IMR-90 (cell line): Measurements from ENCODE around the gene ESRRG. TPM values are rescaled to one million over a fixed set of nuclear protein-coding genes. Genes with fewer than 3 reads are reported as not detected.

Experiments used
- ATAC-seq: fragments of 200-7000 bp; cut with Tn5 transposase; 2 replicates; pipeline ENCODE4 v1.9.1; 2020; ENCODE audit warnings: low read depth, mild to moderate bottlenecking, moderate library complexity
- BruUV-seq: library from RNA; stranded (reverse); fragments of 400-500 nt; replicated peaks from 2 replicates; lab custom pipeline; 2021; lab: Mats Ljungman, UMichigan
- CTCF ChIA-PET: fragments of 300-600 bp; formaldehyde crosslinking; extraction: SDS; loops from one replicate; lab custom pipeline; 2021; ENCODE audit warnings: antibody characterized with exemption; lab: Yijun Ruan, JAX
- POLR2A ChIA-PET: fragments of 300-600 bp; sonication (Branson Sonifier 250); formaldehyde crosslinking; loops from one replicate; lab custom pipeline; 2022; ENCODE audit warnings: antibody characterized with exemption; ENCODE audit not compliant: unreplicated experiment; lab: Charles Lee
- DNase-seq: peaks from one replicate; pipeline ENCODE4 v3.0.0; 2013
- H2AFZ ChIP-seq: replicated peaks from 2 replicates; pipeline ENCODE3; 2013; ENCODE audit warnings: low read length, mild to moderate bottlenecking; ENCODE audit not compliant: poor library complexity
- H2AK5ac ChIP-seq: 2 replicates; pipeline ENCODE4 v1.6.1; 2013; ENCODE audit warnings: low read depth, low read length, inconsistent platforms
- H2AK9ac ChIP-seq: replicated peaks from 2 replicates; pipeline ENCODE3; 2013; ENCODE audit warnings: mild to moderate bottlenecking, low read depth, low read length, moderate library complexity; ENCODE audit not compliant: poor library complexity
- H2BK120ac ChIP-seq: 2 replicates; pipeline ENCODE4 v1.6.1; 2013; ENCODE audit warnings: low read depth, low read length, inconsistent platforms
- H2BK15ac ChIP-seq: 3 replicates; pipeline ENCODE4 v1.6.1; 2013; ENCODE audit warnings: low read depth, low read length, inconsistent platforms
- H2BK20ac ChIP-seq: 2 replicates; pipeline ENCODE4 v1.6.1; 2013; ENCODE audit warnings: low read depth, mild to moderate bottlenecking, inconsistent platforms, low read length, moderate library complexity
- H2BK5ac ChIP-seq: 2 replicates; pipeline ENCODE4 v1.6.1; 2013; ENCODE audit warnings: mild to moderate bottlenecking, low read depth, low read length, inconsistent platforms; ENCODE audit not compliant: poor library complexity, severe bottlenecking
- H3K14ac ChIP-seq: replicated peaks from 2 replicates; pipeline ENCODE4 v1.6.1; 2013; ENCODE audit warnings: low read depth, low read length, inconsistent platforms
- H3K18ac ChIP-seq: 2 replicates; pipeline ENCODE4 v1.6.1; 2013; ENCODE audit warnings: low read depth, low read length, control low read depth
- H3K23ac ChIP-seq: 2 replicates; pipeline ENCODE4 v1.6.1; 2013; ENCODE audit warnings: low read depth, low read length, inconsistent platforms
- H3K27ac ChIP-seq: 2 replicates; pipeline ENCODE4 v1.5.1; 2013; ENCODE audit warnings: mild to moderate bottlenecking, control low read depth, low read length; ENCODE audit not compliant: insufficient read depth
- H3K27me3 ChIP-seq: 2 replicates; pipeline ENCODE4 v1.6.1; 2013; ENCODE audit warnings: low read length; ENCODE audit not compliant: control insufficient read depth, insufficient read depth
- H3K36me3 ChIP-seq: 2 replicates; pipeline ENCODE4 v1.6.1; 2013; ENCODE audit warnings: low read length, mixed read lengths; ENCODE audit not compliant: control insufficient read depth, insufficient read depth
- H3K4ac ChIP-seq: 2 replicates; pipeline ENCODE4 v1.6.1; 2013; ENCODE audit warnings: low read depth, low read length, inconsistent platforms
- H3K4me1 ChIP-seq: 2 replicates; pipeline ENCODE4 v1.6.1; 2013; ENCODE audit warnings: low read length, mixed read lengths; ENCODE audit not compliant: control insufficient read depth, insufficient read depth
- H3K4me2 ChIP-seq: 2 replicates; pipeline ENCODE4 v1.6.1; 2013; ENCODE audit warnings: low read depth, mild to moderate bottlenecking, control low read depth, low read length, moderate library complexity
- H3K4me3 ChIP-seq: 2 replicates; pipeline ENCODE4 v1.5.1; 2013; ENCODE audit warnings: low read depth, mild to moderate bottlenecking, control low read depth, low read length, moderate library complexity; ENCODE audit not compliant: insufficient read depth
- H3K56ac ChIP-seq: 2 replicates; pipeline ENCODE4 v1.6.1; 2013; ENCODE audit warnings: low read length, inconsistent platforms; ENCODE audit not compliant: insufficient read depth; ENCODE audit errors: extremely low read depth
- H3K79me1 ChIP-seq, 2 experiments: 2 replicates each; pipeline ENCODE4 v1.6.1; 2013; ENCODE audit warnings: low read length in 2 of 2, inconsistent platforms in 1 of 2, low read depth in 1 of 2
- H3K9ac ChIP-seq: 2 replicates; pipeline ENCODE4 v1.6.1; 2013; ENCODE audit warnings: low read depth, low read length, control low read depth
- H3K9me1 ChIP-seq: 2 replicates; pipeline ENCODE4 v1.6.1; 2013; ENCODE audit warnings: low read length, inconsistent platforms; ENCODE audit not compliant: insufficient read depth
- H3K9me3 ChIP-seq: 2 replicates; pipeline ENCODE4 v1.6.1; 2013; ENCODE audit warnings: low read length; ENCODE audit not compliant: control insufficient read depth, insufficient read depth
- H4K20me1 ChIP-seq: 2 replicates; pipeline ENCODE4 v1.6.1; 2013; ENCODE audit warnings: low read length, inconsistent platforms; ENCODE audit not compliant: insufficient read depth
- H4K5ac ChIP-seq: 2 replicates; pipeline ENCODE4 v1.6.1; 2013; ENCODE audit warnings: mild to moderate bottlenecking, low read depth, low read length, control low read depth
- H4K8ac ChIP-seq, 2 experiments: 2 replicates each; pipeline ENCODE4 v1.6.1; 2013; ENCODE audit warnings: low read depth in 2 of 2, low read length in 2 of 2, control low read depth in 1 of 2, inconsistent platforms in 1 of 2
- H4K91ac ChIP-seq: 2 replicates; pipeline ENCODE4 v1.6.1; 2013; ENCODE audit warnings: low read depth, low read length, inconsistent platforms; ENCODE audit not compliant: insufficient read depth
- BHLHE40 ChIP-seq: fragments of 150-350 bp; IDR thresholded peaks from 2 replicates; pipeline ENCODE4 v1.6.1; 2016; ENCODE audit warnings: mild to moderate bottlenecking, low read depth, low read length
- CEBPB ChIP-seq: IDR thresholded peaks from 2 replicates; pipeline ENCODE4 v1.6.1; 2012; ENCODE audit warnings: low read depth, low read length, improper control_type of control experiment
- CHD1 ChIP-seq: IDR thresholded peaks from 2 replicates; pipeline ENCODE4 v1.6.1; 2012; ENCODE audit warnings: low read depth, low read length, improper control_type of control experiment
- FOS ChIP-seq: fragments of 150-350 bp; IDR thresholded peaks from 2 replicates; pipeline ENCODE4 v1.6.1; 2016; ENCODE audit warnings: low read depth, low read length
- MAFK ChIP-seq: IDR thresholded peaks from 2 replicates; pipeline ENCODE4 v1.6.1; 2012; ENCODE audit warnings: low read depth, low read length, improper control_type of control experiment
- MAZ ChIP-seq: IDR thresholded peaks from 2 replicates; pipeline ENCODE4 v1.6.1; 2012; ENCODE audit warnings: low read depth, mild to moderate bottlenecking, low read length, improper control_type of control experiment, moderate library complexity, borderline replicate concordance
- MXI1 ChIP-seq: IDR thresholded peaks from 2 replicates; pipeline ENCODE4 v1.6.1; 2012; ENCODE audit warnings: low read depth, mild to moderate bottlenecking, low read length, moderate library complexity, borderline replicate concordance
- NFE2L2 ChIP-seq: fragments of 150-350 bp; IDR thresholded peaks from 2 replicates; pipeline ENCODE4 v1.6.1; 2016; ENCODE audit warnings: low read depth, mild to moderate bottlenecking, low read length
- POLR2A ChIP-seq: IDR thresholded peaks from 2 replicates; pipeline ENCODE4 v1.6.1; 2012; ENCODE audit warnings: mild to moderate bottlenecking, low read depth, low read length
- RAD21 ChIP-seq: IDR thresholded peaks from 2 replicates; pipeline ENCODE4 v1.6.1; 2012; ENCODE audit warnings: low read length, improper control_type of control experiment
- RCOR1 ChIP-seq: IDR thresholded peaks from 2 replicates; pipeline ENCODE4 v1.6.1; 2012; ENCODE audit warnings: mild to moderate bottlenecking, low read length, improper control_type of control experiment; ENCODE audit not compliant: insufficient replicate concordance
- RFX5 ChIP-seq: IDR thresholded peaks from 2 replicates; pipeline ENCODE4 v1.8.0; 2012; ENCODE audit warnings: low read depth, mild to moderate bottlenecking, low read length, moderate library complexity
- SMC3 ChIP-seq: fragments of 150-350 bp; IDR thresholded peaks from 2 replicates; pipeline ENCODE4 v1.6.1; 2016; ENCODE audit warnings: low read depth, mild to moderate bottlenecking, antibody characterized with exemption, low read length, moderate library complexity
- WGBS, 2 experiments: methylation state at CpG; one replicate each; pipeline versions ENCODE4 v1.1.5 to v1.1.7; 2013; ENCODE audit warnings: missing lambda C conversion rate in 2 of 2; ENCODE audit not compliant: insufficient read length in 1 of 2; ENCODE audit errors: extremely low coverage in 2 of 2; 5-methylcytosine and 5-hydroxymethylcytosine counted together
- dilution Hi-C: fragments of 300-500 bp; cut with HindIII; formaldehyde crosslinking; loops from one replicate; pipeline ENCODE4 v1.14.3; 2018; ENCODE audit warnings: low sequenced_read_pairs; ENCODE audit not compliant: unreplicated experiment
- in situ Hi-C: fragments of 300-500 bp; cut with MboI; formaldehyde crosslinking; loops from 3 replicates; pipeline ENCODE4 v1.14.3; 2019; ENCODE audit warnings: low sequenced_read_pairs, inconsistent platforms, mixed read lengths
- intact Hi-C: fragments of 100-400 bp; cut with micrococcal nuclease; formaldehyde crosslinking; loops from 2 replicates; pipeline ENCODE4 v1.10.0; 2022
- polyA plus RNA-seq, 3 experiments: library from polyadenylated mRNA; depleted of rRNA; stranded (reverse); fragments of >200 nt; gene quantifications; 2 replicates each; pipeline ENCODE4 v1.2.3, GENCODE V29; 2012; ENCODE audit warnings: low replicate concordance in 1 of 3
- total RNA-seq: library from RNA; depleted of rRNA; stranded (reverse); fragments of >200 nt; gene quantifications from 2 replicates; pipeline ENCODE4 v1.2.3, GENCODE V29; 2012
- TF ChIP-seq, protein P1 (sequence below): fragments of 150-350 bp; IDR thresholded peaks from 2 replicates; pipeline ENCODE4 v1.6.1; 2017; ENCODE audit warnings: mild to moderate bottlenecking, antibody characterized with exemption, low read length, low read depth
- TF ChIP-seq, protein P2 (sequence below): fragments of 150-350 bp; IDR thresholded peaks from 2 replicates; pipeline ENCODE4 v1.6.1; 2016; ENCODE audit warnings: low read depth, mild to moderate bottlenecking, low read length, moderate library complexity, borderline replicate concordance
- TF ChIP-seq, protein P3 (sequence below): conservative IDR thresholded peaks from 2 replicates; pipeline ENCODE4 v1.5.1; 2012; ENCODE audit warnings: mild to moderate bottlenecking, low read depth, low read length, improper control_type of control experiment

Gene ESRRG
- total and polyA plus RNA-seq, 2 of the 4 experiments (the other 2 are of a cell fraction), result 0.17 to 0.54 TPM

DNA sequence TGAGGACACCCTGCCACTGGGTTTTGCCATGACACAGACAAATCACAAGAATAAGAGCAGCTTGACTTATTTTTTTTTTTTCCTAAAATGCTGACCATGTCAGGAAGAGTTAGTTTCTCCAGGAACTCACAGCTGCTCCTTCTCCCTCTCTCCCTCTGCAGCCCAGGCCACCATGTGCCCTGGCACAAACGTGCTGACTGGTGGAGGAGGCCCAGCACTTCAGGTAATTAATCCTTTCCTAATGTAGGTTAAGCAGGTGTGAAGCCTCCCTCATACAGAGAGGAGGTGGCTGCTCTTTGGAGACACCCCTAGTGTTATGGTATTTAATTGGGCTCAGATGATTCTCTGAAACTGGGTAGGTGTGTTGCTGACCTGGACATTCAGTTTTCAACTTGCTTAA is 170.2 kb downstream of the ESRRG start:
- Histone ChIP-seq H2BK5ac (peak overlapping the region; percentile 49), H2AK5ac (no peak overlapping the region; the same call in 1 of the 2 replicates), H3K79me1 (no peaks in the 10 kb centered on the region), H4K8ac (peak overlapping the region; percentile 40 to 56; a peak in 2 of 4 replicates), H2BK20ac (no peak overlapping the region; the same call in 1 of the 2 replicates), H4K5ac (0 out of 2 replicates have a peak overlapping the region, but pooled peaks have one; percentile 5), H3K56ac (no peak overlapping the region), H3K4ac (0 out of 2 replicates have a peak overlapping the region, but pooled peaks have one; percentile 30), H3K4me1 (peaks cover 4% of the 10 kb centered on the region), H3K4me2 (no peak overlapping the region), H3K9ac (no peak overlapping the region), H2BK120ac (peak overlapping the region; percentile 37; the same call in 1 of the 2 replicates), H4K20me1 (no peaks in the 10 kb centered on the region), H3K9me1 (no peaks in the 10 kb centered on the region), H3K23ac (no peak overlapping the region), H2AK9ac (peak overlapping the region; percentile 85), H4K91ac (peak overlapping the region; percentile 58; the same call in 1 of the 2 replicates), H3K36me3 (no peaks in the 10 kb centered on the region), H3K27ac (no peak overlapping the region), H2AFZ (no peak overlapping the region), H3K14ac (no peak overlapping the region), H2BK15ac (no peak overlapping the region), H3K18ac (peak overlapping the region; percentile 7; the same call in 1 of the 2 replicates), H3K9me3 (no peaks in the 10 kb centered on the region), H3K4me3 (no peak overlapping the region), H3K27me3 (no peaks in the 10 kb centered on the region)
- no TSS peak for BruUV-seq
- POLR2A ChIA-PET, result no interaction called here
- CTCF ChIA-PET, result interaction anchor here (1.0 kb wide), 1 partner anchor 332 kb away, joined by 3 read pairs; no protein-coding TSS in a partner anchor
- ATAC-seq (no peak), DNase-seq (no peak)
- in situ Hi-C loops, result loop anchor here (25.0 kb wide), 1 partner anchor 566 kb away; no protein-coding TSS in a partner anchor
- no CpG with 5 or more reads among the region's 1 CpG for WGBS, 2 experiments
- TF ChIP-seq CHD1 (no peak), SMC3 (no peak), RFX5 (no peak), NFE2L2 (no peak), MXI1 (no peak), RAD21 (no peak), POLR2A (no peak), BHLHE40 (no peak), MAFK (no peak), FOS (no peak), RCOR1 (no peak), CEBPB (no peak), MAZ (no peak)
- TF ChIP-seq, protein P1, sequence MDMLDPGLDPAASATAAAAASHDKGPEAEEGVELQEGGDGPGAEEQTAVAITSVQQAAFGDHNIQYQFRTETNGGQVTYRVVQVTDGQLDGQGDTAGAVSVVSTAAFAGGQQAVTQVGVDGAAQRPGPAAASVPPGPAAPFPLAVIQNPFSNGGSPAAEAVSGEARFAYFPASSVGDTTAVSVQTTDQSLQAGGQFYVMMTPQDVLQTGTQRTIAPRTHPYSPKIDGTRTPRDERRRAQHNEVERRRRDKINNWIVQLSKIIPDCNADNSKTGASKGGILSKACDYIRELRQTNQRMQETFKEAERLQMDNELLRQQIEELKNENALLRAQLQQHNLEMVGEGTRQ, result no peak
- TF ChIP-seq, protein P2, sequence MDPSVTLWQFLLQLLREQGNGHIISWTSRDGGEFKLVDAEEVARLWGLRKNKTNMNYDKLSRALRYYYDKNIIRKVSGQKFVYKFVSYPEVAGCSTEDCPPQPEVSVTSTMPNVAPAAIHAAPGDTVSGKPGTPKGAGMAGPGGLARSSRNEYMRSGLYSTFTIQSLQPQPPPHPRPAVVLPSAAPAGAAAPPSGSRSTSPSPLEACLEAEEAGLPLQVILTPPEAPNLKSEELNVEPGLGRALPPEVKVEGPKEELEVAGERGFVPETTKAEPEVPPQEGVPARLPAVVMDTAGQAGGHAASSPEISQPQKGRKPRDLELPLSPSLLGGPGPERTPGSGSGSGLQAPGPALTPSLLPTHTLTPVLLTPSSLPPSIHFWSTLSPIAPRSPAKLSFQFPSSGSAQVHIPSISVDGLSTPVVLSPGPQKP, result no peak
- TF ChIP-seq, protein P3, sequence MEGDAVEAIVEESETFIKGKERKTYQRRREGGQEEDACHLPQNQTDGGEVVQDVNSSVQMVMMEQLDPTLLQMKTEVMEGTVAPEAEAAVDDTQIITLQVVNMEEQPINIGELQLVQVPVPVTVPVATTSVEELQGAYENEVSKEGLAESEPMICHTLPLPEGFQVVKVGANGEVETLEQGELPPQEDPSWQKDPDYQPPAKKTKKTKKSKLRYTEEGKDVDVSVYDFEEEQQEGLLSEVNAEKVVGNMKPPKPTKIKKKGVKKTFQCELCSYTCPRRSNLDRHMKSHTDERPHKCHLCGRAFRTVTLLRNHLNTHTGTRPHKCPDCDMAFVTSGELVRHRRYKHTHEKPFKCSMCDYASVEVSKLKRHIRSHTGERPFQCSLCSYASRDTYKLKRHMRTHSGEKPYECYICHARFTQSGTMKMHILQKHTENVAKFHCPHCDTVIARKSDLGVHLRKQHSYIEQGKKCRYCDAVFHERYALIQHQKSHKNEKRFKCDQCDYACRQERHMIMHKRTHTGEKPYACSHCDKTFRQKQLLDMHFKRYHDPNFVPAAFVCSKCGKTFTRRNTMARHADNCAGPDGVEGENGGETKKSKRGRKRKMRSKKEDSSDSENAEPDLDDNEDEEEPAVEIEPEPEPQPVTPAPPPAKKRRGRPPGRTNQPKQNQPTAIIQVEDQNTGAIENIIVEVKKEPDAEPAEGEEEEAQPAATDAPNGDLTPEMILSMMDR, result no peak
- dilution Hi-C loops, result no loop called here
- intact Hi-C loops, result no loop called here
